Neural cell (in vitro differentiated cells): ENCODE data around the gene BMAL1. TPM values are rescaled to one million over a fixed set of nuclear protein-coding genes. Genes with fewer than 3 reads are reported as not detected.

Source experiments
- H2AFZ ChIP-seq: fragments of 200-600, 300-800 bp; sonication (generic), shearing (Covaris generic); 2 replicates; pipeline ENCODE4 v1.6.0; 2014; ENCODE audit warnings: low read depth, mild to moderate bottlenecking, antibody characterized with exemption, low read length, moderate library complexity
- H3F3A ChIP-seq: fragments of 200-600 bp; shearing (Covaris generic); 2 replicates; pipeline ENCODE4 v1.6.1; 2016; ENCODE audit warnings: mild to moderate bottlenecking, moderate library complexity, mixed read lengths, antibody characterized with exemption, low read length; ENCODE audit not compliant: insufficient read depth, poor library complexity, severe bottlenecking
- H3K27ac ChIP-seq: fragments of 200-600, 300-800 bp; sonication (generic), shearing (Covaris generic); 2 replicates; pipeline ENCODE4 v1.5.1; 2014; ENCODE audit warnings: mild to moderate bottlenecking, low read length, moderate library complexity
- H3K27me3 ChIP-seq: fragments of 300-800, 200-600 bp; sonication (generic), shearing (Covaris generic); 2 replicates; pipeline ENCODE4 v1.6.0; 2014; ENCODE audit warnings: mild to moderate bottlenecking, low read depth, low read length, moderate library complexity; ENCODE audit not compliant: insufficient read depth
- H3K36me3 ChIP-seq: fragments of 300-800, 200-600 bp; sonication (generic), shearing (Covaris generic); 2 replicates; pipeline ENCODE4 v1.5.1; 2014; ENCODE audit warnings: mild to moderate bottlenecking, antibody characterized with exemption, low read length, moderate library complexity; ENCODE audit not compliant: insufficient read depth
- H3K4me2 ChIP-seq: fragments of 300-800, 200-600 bp; sonication (generic), shearing (Covaris generic); 2 replicates; pipeline ENCODE4 v1.6.0; 2014; ENCODE audit warnings: mild to moderate bottlenecking, low read length
- H3K4me3 ChIP-seq: fragments of 300-800, 200-600 bp; sonication (generic), shearing (Covaris generic); 2 replicates; pipeline ENCODE4 v1.5.1; 2014; ENCODE audit warnings: mild to moderate bottlenecking, low read length, moderate library complexity
- H3K79me2 ChIP-seq: fragments of 200-600 bp; shearing (Covaris generic); replicated peaks from 2 replicates; pipeline ENCODE4 v1.6.0; 2014; ENCODE audit warnings: mild to moderate bottlenecking, low read length, moderate library complexity; ENCODE audit not compliant: insufficient read depth
- H3K9ac ChIP-seq: fragments of 300-800, 200-600 bp; sonication (generic), shearing (Covaris generic); 2 replicates; pipeline ENCODE4 v1.6.1; 2016; ENCODE audit warnings: mild to moderate bottlenecking, low read length, mixed read lengths
- H3K9me2 ChIP-seq: fragments of 200-600 bp; shearing (Covaris generic); 2 replicates; pipeline ENCODE4 v1.6.1; 2016; ENCODE audit warnings: mild to moderate bottlenecking, low read length, mixed read lengths; ENCODE audit not compliant: insufficient read depth
- H3K9me3 ChIP-seq: fragments of 200-600, 300-800 bp; sonication (generic), shearing (Covaris generic); 2 replicates; pipeline ENCODE4 v1.6.1; 2016; ENCODE audit warnings: mild to moderate bottlenecking, mixed run types, low read length, moderate library complexity, mixed read lengths
- H4K20me1 ChIP-seq: fragments of 200-600 bp; shearing (Covaris generic); 2 replicates; pipeline ENCODE4 v1.6.1; 2016; ENCODE audit warnings: mild to moderate bottlenecking, mixed run types; ENCODE audit not compliant: insufficient read depth
- EP300 ChIP-seq: fragments of 450-650 bp; conservative IDR thresholded peaks from 2 replicates; pipeline ENCODE4 v1.6.1; 2014; ENCODE audit warnings: antibody characterized with exemption, mild to moderate bottlenecking, moderate library complexity; ENCODE audit not compliant: poor library complexity, severe bottlenecking
- EZH2 ChIP-seq: fragments of 200-600, 300-800 bp; shearing (Covaris generic), sonication (generic); IDR thresholded peaks from 2 replicates; pipeline ENCODE4 v1.6.1; 2014; ENCODE audit warnings: antibody characterized with exemption, low read length, borderline replicate concordance, mild to moderate bottlenecking; ENCODE audit not compliant: insufficient read depth, poor library complexity, severe bottlenecking
- MXI1 ChIP-seq: fragments of 450-650 bp; conservative IDR thresholded peaks from 2 replicates; pipeline ENCODE4 v1.6.1; 2014; ENCODE audit warnings: antibody characterized with exemption, mild to moderate bottlenecking; ENCODE audit not compliant: poor library complexity, severe bottlenecking
- POLR2AphosphoS5 ChIP-seq: IDR thresholded peaks from 2 replicates; pipeline ENCODE4 v1.6.1; 2012
- RAD21 ChIP-seq: fragments of 450-650 bp; conservative IDR thresholded peaks from 2 replicates; pipeline ENCODE4 v1.6.1; 2014; ENCODE audit warnings: antibody characterized with exemption, mild to moderate bottlenecking, moderate library complexity
- SMC3 ChIP-seq: fragments of 450-650 bp; conservative IDR thresholded peaks from 2 replicates; pipeline ENCODE4 v1.6.1; 2014; ENCODE audit warnings: antibody characterized with exemption, mild to moderate bottlenecking, moderate library complexity; ENCODE audit not compliant: poor library complexity
- TAF1 ChIP-seq: IDR thresholded peaks from 2 replicates; pipeline ENCODE4 v1.6.1; 2012; ENCODE audit warnings: low read depth
- polyA plus RNA-seq: library from polyadenylated mRNA; depleted of rRNA; stranded (reverse); fragments of >200 nt; gene quantifications from 2 replicates; pipeline ENCODE4 v1.2.3, GENCODE V29; 2014
- TF ChIP-seq, protein P1 (sequence below): fragments of 450-650 bp; IDR thresholded peaks from 2 replicates; pipeline ENCODE4 v1.5.1; 2014; ENCODE audit warnings: antibody characterized with exemption, mild to moderate bottlenecking, moderate library complexity; ENCODE audit not compliant: poor library complexity, severe bottlenecking
- TF ChIP-seq, protein P2 (sequence below): IDR thresholded peaks from 2 replicates; pipeline ENCODE4 v1.6.1; 2012; ENCODE audit warnings: borderline replicate concordance

BMAL1 gene
- polyA plus RNA-seq, 1 donor from 2014 or later: 17.1 TPM

DNA sequence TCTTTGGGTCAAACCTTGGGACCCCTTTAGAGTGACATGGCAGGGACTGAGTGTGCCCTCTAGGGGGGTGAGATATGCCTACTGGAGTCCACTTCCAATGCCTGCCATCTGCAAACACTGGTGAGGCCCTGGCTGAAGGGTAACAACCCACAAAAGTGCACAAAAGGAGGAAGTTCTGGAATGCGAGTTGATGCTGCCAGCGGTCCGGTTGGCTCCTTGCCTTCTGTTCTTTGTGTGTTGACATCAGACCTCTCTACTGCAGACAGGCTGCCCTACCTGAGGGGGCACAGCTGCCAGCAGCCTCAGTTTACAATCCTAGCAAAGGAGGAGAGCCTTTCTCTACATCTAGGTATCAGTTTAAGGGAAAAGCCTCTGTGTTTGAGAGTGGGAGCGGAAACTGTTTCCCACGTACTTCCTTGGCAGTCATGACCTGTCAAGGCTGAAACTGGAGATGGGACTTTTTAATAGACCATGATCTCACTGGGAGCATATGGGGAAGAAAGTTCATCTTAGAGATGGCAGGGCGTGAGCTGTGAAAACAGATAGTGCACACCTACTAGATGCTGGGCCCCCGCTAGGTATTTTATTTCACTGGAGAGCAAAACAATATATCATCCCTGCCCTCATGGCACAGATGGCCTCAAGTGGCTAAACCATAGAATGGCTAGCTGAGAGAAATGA is 27.2 kb downstream of the BMAL1 start:
- Histone ChIP-seq H3K4me3 (no peak overlapping the region), H4K20me1 (no peaks in the 10 kb centered on the region), H3K9me3 (no peaks in the 10 kb centered on the region), H3K9me2 (no peaks in the 10 kb centered on the region), H3K27ac (no peak overlapping the region), H3K79me2 (no peaks in the 10 kb centered on the region), H2AFZ (no peak overlapping the region), H3K9ac (no peak overlapping the region), H3K36me3 (no peaks in the 10 kb centered on the region), H3F3A (no peaks in the 10 kb centered on the region), H3K27me3 (no peaks in the 10 kb centered on the region), H3K4me2 (no peak overlapping the region)
- TF ChIP-seq TAF1: no peak
- TF ChIP-seq SMC3: no peak
- TF ChIP-seq, protein P1, sequence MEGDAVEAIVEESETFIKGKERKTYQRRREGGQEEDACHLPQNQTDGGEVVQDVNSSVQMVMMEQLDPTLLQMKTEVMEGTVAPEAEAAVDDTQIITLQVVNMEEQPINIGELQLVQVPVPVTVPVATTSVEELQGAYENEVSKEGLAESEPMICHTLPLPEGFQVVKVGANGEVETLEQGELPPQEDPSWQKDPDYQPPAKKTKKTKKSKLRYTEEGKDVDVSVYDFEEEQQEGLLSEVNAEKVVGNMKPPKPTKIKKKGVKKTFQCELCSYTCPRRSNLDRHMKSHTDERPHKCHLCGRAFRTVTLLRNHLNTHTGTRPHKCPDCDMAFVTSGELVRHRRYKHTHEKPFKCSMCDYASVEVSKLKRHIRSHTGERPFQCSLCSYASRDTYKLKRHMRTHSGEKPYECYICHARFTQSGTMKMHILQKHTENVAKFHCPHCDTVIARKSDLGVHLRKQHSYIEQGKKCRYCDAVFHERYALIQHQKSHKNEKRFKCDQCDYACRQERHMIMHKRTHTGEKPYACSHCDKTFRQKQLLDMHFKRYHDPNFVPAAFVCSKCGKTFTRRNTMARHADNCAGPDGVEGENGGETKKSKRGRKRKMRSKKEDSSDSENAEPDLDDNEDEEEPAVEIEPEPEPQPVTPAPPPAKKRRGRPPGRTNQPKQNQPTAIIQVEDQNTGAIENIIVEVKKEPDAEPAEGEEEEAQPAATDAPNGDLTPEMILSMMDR: no peak
- TF ChIP-seq RAD21: no peak
- no peak for TF ChIP-seq POLR2AphosphoS5
- no peak for TF ChIP-seq EZH2

DNA sequence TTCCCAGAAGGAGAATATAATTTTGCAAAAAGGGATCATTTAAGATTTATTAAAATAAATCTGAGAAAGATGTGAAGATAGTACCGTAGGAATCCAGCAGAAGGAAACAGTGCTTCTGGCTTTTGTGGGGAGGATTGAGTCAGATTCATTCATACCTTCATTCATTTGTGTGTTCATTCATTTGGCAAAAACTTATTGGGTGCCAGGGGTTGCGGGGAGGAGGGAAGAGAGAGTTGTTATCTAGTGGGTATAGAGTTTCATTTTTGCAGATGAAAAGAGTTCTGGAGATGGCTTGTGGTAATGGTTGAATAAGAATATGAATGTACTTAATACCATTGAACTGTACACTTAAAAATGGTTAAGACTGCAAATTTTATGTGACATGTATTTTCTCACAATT is 31.1 kb downstream of the BMAL1 start:
- no peak overlapping the region for H2AFZ ChIP-seq
- H3K27ac ChIP-seq: no peak overlapping the region
- TF ChIP-seq, protein P2, sequence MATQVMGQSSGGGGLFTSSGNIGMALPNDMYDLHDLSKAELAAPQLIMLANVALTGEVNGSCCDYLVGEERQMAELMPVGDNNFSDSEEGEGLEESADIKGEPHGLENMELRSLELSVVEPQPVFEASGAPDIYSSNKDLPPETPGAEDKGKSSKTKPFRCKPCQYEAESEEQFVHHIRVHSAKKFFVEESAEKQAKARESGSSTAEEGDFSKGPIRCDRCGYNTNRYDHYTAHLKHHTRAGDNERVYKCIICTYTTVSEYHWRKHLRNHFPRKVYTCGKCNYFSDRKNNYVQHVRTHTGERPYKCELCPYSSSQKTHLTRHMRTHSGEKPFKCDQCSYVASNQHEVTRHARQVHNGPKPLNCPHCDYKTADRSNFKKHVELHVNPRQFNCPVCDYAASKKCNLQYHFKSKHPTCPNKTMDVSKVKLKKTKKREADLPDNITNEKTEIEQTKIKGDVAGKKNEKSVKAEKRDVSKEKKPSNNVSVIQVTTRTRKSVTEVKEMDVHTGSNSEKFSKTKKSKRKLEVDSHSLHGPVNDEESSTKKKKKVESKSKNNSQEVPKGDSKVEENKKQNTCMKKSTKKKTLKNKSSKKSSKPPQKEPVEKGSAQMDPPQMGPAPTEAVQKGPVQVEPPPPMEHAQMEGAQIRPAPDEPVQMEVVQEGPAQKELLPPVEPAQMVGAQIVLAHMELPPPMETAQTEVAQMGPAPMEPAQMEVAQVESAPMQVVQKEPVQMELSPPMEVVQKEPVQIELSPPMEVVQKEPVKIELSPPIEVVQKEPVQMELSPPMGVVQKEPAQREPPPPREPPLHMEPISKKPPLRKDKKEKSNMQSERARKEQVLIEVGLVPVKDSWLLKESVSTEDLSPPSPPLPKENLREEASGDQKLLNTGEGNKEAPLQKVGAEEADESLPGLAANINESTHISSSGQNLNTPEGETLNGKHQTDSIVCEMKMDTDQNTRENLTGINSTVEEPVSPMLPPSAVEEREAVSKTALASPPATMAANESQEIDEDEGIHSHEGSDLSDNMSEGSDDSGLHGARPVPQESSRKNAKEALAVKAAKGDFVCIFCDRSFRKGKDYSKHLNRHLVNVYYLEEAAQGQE: no peak
- TF ChIP-seq EZH2 (no peak), TAF1 (no peak), MXI1 (no peak), SMC3 (no peak), POLR2AphosphoS5 (no peak), RAD21 (no peak), EP300 (no peak)
- TF ChIP-seq, protein P1: no peak
- no peaks in the 10 kb centered on the region for H3K27me3 ChIP-seq
- no peaks in the 10 kb centered on the region for H3K9me2 ChIP-seq
- no peaks in the 10 kb centered on the region for H3K36me3 ChIP-seq
- H4K20me1 ChIP-seq: no peaks in the 10 kb centered on the region
- no peaks in the 10 kb centered on the region for H3F3A ChIP-seq
- no peaks in the 10 kb centered on the region for H3K79me2 ChIP-seq
- no peak overlapping the region for H3K4me3 ChIP-seq
- no peak overlapping the region for H3K4me2 ChIP-seq
- no peaks in the 10 kb centered on the region for H3K9me3 ChIP-seq
- H3K9ac ChIP-seq: no peak overlapping the region
